Adipocyte (in vitro differentiated cells): Measurements from ENCODE around the gene LRRK1.
"Not testable (repeated sequence)": the region's sequence is repeated elsewhere in the genome, so short reads cannot be mapped to it uniquely, and the experiment has no call there.

Source experiments
- DNase-seq: peaks from one replicate; pipeline ENCODE4 v3.0.0-alpha.2; 2015; ENCODE audit warnings: low read depth
- H3K27me3 ChIP-seq: replicated peaks from 2 replicates; pipeline ENCODE4 v1.7.0; 2013; ENCODE audit warnings: mild to moderate bottlenecking, low read length, moderate library complexity; ENCODE audit not compliant: control insufficient read depth, insufficient read depth
- H3K36me3 ChIP-seq: 2 replicates; pipeline ENCODE4 v1.7.0; 2013; ENCODE audit warnings: low read length, mild to moderate bottlenecking, moderate library complexity; ENCODE audit not compliant: control insufficient read depth, insufficient read depth, severe bottlenecking
- H3K4me1 ChIP-seq: 2 replicates; pipeline ENCODE4 v1.7.0; 2013; ENCODE audit warnings: mild to moderate bottlenecking, low read length, moderate library complexity; ENCODE audit not compliant: control insufficient read depth, insufficient read depth
- H3K4me3 ChIP-seq: 2 replicates; pipeline ENCODE4 v1.7.0; 2013; ENCODE audit warnings: mild to moderate bottlenecking, low read length, moderate library complexity
- H3K9ac ChIP-seq: 2 replicates; pipeline ENCODE4 v1.7.0; 2013; ENCODE audit warnings: mild to moderate bottlenecking, low read length, moderate library complexity
- H3K9me3 ChIP-seq: 2 replicates; pipeline ENCODE4 v1.7.0; 2013; ENCODE audit warnings: mild to moderate bottlenecking, low read length, moderate library complexity; ENCODE audit not compliant: control insufficient read depth

Gene LRRK1

GRCh38 chr15:101090428-101090790 is 171.3 kb downstream of the LRRK1 start:
- DNase-seq, result no peak
- Histone ChIP-seq H3K9me3 (no peaks in the 10 kb centered on the region), H3K4me3 (no peak overlapping the region)

DNA sequence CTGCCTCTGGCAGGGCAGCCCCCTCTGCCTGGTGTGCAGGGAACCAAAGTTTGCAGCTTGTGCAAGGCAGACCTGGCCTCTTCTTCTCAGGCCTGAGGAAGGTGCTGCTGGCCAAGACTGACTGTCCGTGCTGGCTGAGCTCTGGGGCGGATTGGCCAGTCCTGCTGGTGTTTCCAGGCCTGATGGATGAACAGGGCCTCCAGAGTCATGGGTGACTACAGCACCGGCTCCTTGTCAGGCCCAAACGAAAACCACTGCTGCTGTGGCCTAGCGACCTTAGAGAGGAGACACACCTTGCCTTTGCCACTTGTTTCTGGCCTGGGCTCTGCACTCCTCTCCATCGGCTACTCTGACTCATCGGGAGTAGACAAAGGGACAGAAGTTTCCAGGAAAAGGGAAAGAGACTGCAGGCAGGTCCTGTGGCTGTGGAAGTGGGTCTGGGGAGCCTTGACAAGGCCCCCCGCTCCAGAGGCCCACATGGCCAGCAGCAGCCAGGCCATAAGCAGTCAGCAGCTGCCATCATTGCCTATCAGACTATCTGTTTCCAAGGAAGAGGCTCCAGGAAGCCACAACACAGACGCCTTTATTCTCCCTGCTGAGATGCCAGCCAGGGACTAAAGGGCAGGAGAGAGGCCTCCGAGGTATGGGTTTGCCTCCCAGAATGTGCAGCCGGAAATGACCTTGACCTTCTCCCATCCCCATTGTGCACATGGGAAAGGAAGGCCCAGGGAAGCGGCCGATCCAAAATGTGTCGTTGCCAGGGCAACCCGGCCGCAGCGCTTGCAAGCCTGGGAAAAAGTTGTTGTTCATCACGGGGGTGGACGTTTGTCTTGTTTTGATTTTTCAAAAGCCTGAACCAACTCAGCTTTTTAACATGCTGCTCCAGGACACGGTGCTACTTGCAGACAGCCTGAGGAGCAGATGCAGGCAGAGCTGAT is 172.2 kb downstream of the LRRK1 start:
- Histone ChIP-seq H3K4me1 (peaks cover 18% of the 10 kb centered on the region), H3K27me3 (peaks cover 5% of the 10 kb centered on the region), H3K9me3 (no peaks in the 10 kb centered on the region), H3K4me3 (peak overlapping the region; percentile 5), H3K9ac (peak overlapping the region; percentile 16), H3K36me3 (no peaks in the 10 kb centered on the region)
- DNase-seq, result peak; percentile 49

More at GRCh38 chr15:101090428-101090790, 171.3 kb downstream of the LRRK1 start:
- no peaks in the 10 kb centered on the region for H3K36me3 ChIP-seq
- peaks cover 2% of the 10 kb centered on the region for H3K27me3 ChIP-seq
- no peak overlapping the region for H3K9ac ChIP-seq
- peaks cover 18% of the 10 kb centered on the region for H3K4me1 ChIP-seq

- Histone ChIP-seq H3K4me3 (peak overlapping the region; percentile 5), H3K9ac (peak overlapping the region; percentile 16), H3K9me3 (no peaks in the 10 kb centered on the region), H3K4me1 (peaks cover 18% of the 10 kb centered on the region), H3K36me3 (no peaks in the 10 kb centered on the region), H3K27me3 (peaks cover 5% of the 10 kb centered on the region)
- DNase-seq, result peak; percentile 13
Measured at GRCh38 chr15:101092156-101092866, 173.2 kb downstream of the LRRK1 start.

DNA sequence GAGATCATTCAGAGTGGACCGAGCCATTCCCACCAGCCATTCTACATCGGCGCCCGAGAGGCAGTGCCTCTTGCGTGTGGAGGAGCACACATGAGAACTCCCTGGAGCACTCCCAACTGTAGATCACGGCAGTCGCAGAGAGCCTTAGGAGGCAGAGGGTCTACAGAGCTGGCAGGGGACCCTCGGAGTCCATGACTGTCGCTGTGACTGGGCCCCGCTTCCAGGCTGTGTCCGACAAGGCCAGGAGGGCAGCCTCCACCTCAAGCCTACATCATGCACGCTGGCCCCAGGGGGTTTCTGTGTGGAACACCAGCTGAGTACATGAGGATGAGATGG is 173.7 kb downstream of the LRRK1 start:
- peaks cover 5% of the 10 kb centered on the region for H3K27me3 ChIP-seq
- no peak for DNase-seq
- H3K4me3 ChIP-seq, result no peak overlapping the region
- peaks cover 18% of the 10 kb centered on the region for H3K4me1 ChIP-seq
- H3K9ac ChIP-seq, result no peak overlapping the region
- H3K36me3 ChIP-seq, result no peaks in the 10 kb centered on the region
- no peaks in the 10 kb centered on the region for H3K9me3 ChIP-seq

GRCh38 chr15:101093958-101094357 is 174.8 kb downstream of the LRRK1 start:
- no peaks in the 10 kb centered on the region for H3K36me3 ChIP-seq
- H3K4me3 ChIP-seq, result no peak overlapping the region
- peaks cover 5% of the 10 kb centered on the region for H3K27me3 ChIP-seq
- peaks cover 18% of the 10 kb centered on the region for H3K4me1 ChIP-seq
- no peaks in the 10 kb centered on the region for H3K9me3 ChIP-seq
- no peak for DNase-seq
- H3K9ac ChIP-seq, result no peak overlapping the region

DNA sequence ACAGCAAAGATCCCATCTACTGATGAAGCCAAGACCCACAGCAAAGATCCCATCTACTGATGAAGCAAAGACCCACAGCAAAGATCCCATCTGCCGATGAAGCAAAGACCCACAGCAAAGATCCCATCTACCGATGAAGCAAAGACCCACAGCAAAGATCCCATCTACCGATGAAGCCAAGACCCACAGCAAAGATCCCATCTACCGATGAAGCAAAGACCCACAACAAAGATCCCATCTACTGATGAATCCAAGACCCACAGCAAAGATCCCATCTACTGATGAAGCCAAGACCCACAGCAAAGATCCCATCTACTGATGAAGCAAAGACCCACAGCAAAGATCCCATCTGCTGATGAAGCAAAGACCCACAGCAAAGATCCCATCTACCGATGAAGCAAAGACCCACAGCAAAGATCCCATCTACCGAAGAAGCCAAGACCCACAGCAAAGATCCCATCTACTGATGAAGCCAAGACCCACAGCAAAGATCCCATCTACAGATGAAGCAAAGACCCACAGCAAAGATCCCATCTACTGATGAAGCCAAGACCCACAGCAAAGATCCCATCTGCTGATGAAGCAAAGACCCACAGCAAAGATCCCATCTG is 176.7 kb downstream of the LRRK1 start:
- H3K4me1 ChIP-seq, result peaks cover 18% of the 10 kb centered on the region
- not testable (repeated sequence) for H3K27me3 ChIP-seq, H3K4me3 ChIP-seq, H3K9ac ChIP-seq, DNase-seq, H3K9me3 ChIP-seq, H3K36me3 ChIP-seq

DNA sequence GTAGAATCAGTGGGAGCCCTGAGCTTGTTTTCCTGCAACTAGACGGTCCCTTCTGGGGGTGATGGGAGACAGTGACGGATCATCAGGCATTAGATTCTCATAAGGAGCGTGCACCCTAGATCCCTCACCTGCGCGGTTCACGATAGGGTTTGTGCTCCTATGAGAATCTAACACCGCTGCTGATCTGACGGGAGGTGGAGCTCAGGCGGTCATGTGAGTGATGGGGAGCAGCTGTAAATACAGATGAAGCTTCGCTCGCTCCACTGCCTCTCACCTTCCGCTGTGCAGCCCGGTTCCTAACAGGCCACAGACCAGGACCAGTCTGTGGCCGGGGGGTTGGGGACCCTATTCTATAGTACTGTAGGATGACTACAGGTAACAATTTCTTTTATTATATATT is 178.0 kb downstream of the LRRK1 start:
- Histone ChIP-seq H3K9ac (no peak overlapping the region), H3K27me3 (peaks cover 5% of the 10 kb centered on the region), H3K36me3 (no peaks in the 10 kb centered on the region), H3K9me3 (no peaks in the 10 kb centered on the region), H3K4me3 (no peak overlapping the region), H3K4me1 (peaks cover 6% of the 10 kb centered on the region)
- no peak for DNase-seq

DNA sequence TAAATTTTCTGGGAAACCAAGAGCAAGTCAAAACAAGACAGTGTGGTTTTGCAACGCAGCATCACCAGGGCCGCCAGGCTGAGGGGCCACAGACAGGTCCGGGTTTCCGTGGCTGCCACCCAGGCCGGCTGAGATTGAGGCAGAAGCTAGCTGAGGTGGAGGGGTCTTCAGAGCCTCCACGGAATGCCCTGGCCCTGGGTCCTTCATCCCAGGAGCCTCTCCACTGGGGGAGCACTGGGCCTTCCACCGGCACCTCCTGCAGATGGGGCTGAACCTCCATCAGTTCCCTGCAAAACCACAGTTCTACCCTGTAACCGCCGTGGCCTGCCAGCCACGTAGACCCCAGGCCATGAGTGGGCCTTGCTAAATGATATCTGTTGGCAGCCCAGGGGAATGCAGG is 180.0 kb downstream of the LRRK1 start:
- DNase-seq, result no peak
- Histone ChIP-seq H3K9me3 (no peaks in the 10 kb centered on the region), H3K36me3 (no peaks in the 10 kb centered on the region), H3K9ac (no peak overlapping the region), H3K27me3 (peaks cover 5% of the 10 kb centered on the region), H3K4me1 (no peaks in the 10 kb centered on the region), H3K4me3 (no peak overlapping the region)

GRCh38 chr15:101100118-101100517 is 181.0 kb downstream of the LRRK1 start:
- Histone ChIP-seq H3K9ac (no peak overlapping the region), H3K27me3 (peaks cover 5% of the 10 kb centered on the region), H3K9me3 (no peaks in the 10 kb centered on the region), H3K4me3 (no peak overlapping the region), H3K4me1 (peaks cover 2% of the 10 kb centered on the region), H3K36me3 (no peaks in the 10 kb centered on the region)
- DNase-seq, result no peak

- H3K9ac ChIP-seq, result no peak overlapping the region
- no peaks in the 10 kb centered on the region for H3K9me3 ChIP-seq
- H3K36me3 ChIP-seq, result no peaks in the 10 kb centered on the region
- no peaks in the 10 kb centered on the region for H3K27me3 ChIP-seq
- H3K4me1 ChIP-seq, result peaks cover 7% of the 10 kb centered on the region
- no peak for DNase-seq
- no peak overlapping the region for H3K4me3 ChIP-seq
Measured at GRCh38 chr15:101100593-101101442, 181.7 kb downstream of the LRRK1 start.
